IMR-90 (cell line): ENCODE measurements around the gene SCN10A. TPM values are rescaled to one million over a fixed set of nuclear protein-coding genes. Genes with fewer than 3 reads are reported as not detected.

Experiments used
- ATAC-seq: fragments of 200-7000 bp; cut with Tn5 transposase; 2 replicates; pipeline ENCODE4 v1.9.1; 2020; ENCODE audit warnings: low read depth, mild to moderate bottlenecking, moderate library complexity
- BruUV-seq: library from RNA; stranded (reverse); fragments of 400-500 nt; replicated peaks from 2 replicates; lab custom pipeline; 2021; lab: Mats Ljungman, UMichigan
- CTCF ChIA-PET: fragments of 300-600 bp; formaldehyde crosslinking; extraction: SDS; loops from one replicate; lab custom pipeline; 2021; ENCODE audit warnings: antibody characterized with exemption; lab: Yijun Ruan, JAX
- POLR2A ChIA-PET: fragments of 300-600 bp; sonication (Branson Sonifier 250); formaldehyde crosslinking; loops from one replicate; lab custom pipeline; 2022; ENCODE audit warnings: antibody characterized with exemption; ENCODE audit not compliant: unreplicated experiment; lab: Charles Lee
- DNase-seq: peaks from one replicate; pipeline ENCODE4 v3.0.0; 2013
- H2AFZ ChIP-seq: replicated peaks from 2 replicates; pipeline ENCODE3; 2013; ENCODE audit warnings: low read length, mild to moderate bottlenecking; ENCODE audit not compliant: poor library complexity
- H2AK5ac ChIP-seq: 2 replicates; pipeline ENCODE4 v1.6.1; 2013; ENCODE audit warnings: low read depth, low read length, inconsistent platforms
- H2AK9ac ChIP-seq: replicated peaks from 2 replicates; pipeline ENCODE3; 2013; ENCODE audit warnings: mild to moderate bottlenecking, low read depth, low read length, moderate library complexity; ENCODE audit not compliant: poor library complexity
- H2BK120ac ChIP-seq: 2 replicates; pipeline ENCODE4 v1.6.1; 2013; ENCODE audit warnings: low read depth, low read length, inconsistent platforms
- H2BK15ac ChIP-seq: 3 replicates; pipeline ENCODE4 v1.6.1; 2013; ENCODE audit warnings: low read depth, low read length, inconsistent platforms
- H2BK20ac ChIP-seq: 2 replicates; pipeline ENCODE4 v1.6.1; 2013; ENCODE audit warnings: low read depth, mild to moderate bottlenecking, inconsistent platforms, low read length, moderate library complexity
- H2BK5ac ChIP-seq: 2 replicates; pipeline ENCODE4 v1.6.1; 2013; ENCODE audit warnings: mild to moderate bottlenecking, low read depth, low read length, inconsistent platforms; ENCODE audit not compliant: poor library complexity, severe bottlenecking
- H3K14ac ChIP-seq: replicated peaks from 2 replicates; pipeline ENCODE4 v1.6.1; 2013; ENCODE audit warnings: low read depth, low read length, inconsistent platforms
- H3K18ac ChIP-seq: 2 replicates; pipeline ENCODE4 v1.6.1; 2013; ENCODE audit warnings: low read depth, low read length, control low read depth
- H3K23ac ChIP-seq: 2 replicates; pipeline ENCODE4 v1.6.1; 2013; ENCODE audit warnings: low read depth, low read length, inconsistent platforms
- H3K27ac ChIP-seq: 2 replicates; pipeline ENCODE4 v1.5.1; 2013; ENCODE audit warnings: mild to moderate bottlenecking, control low read depth, low read length; ENCODE audit not compliant: insufficient read depth
- H3K27me3 ChIP-seq: 2 replicates; pipeline ENCODE4 v1.6.1; 2013; ENCODE audit warnings: low read length; ENCODE audit not compliant: control insufficient read depth, insufficient read depth
- H3K36me3 ChIP-seq: 2 replicates; pipeline ENCODE4 v1.6.1; 2013; ENCODE audit warnings: low read length, mixed read lengths; ENCODE audit not compliant: control insufficient read depth, insufficient read depth
- H3K4ac ChIP-seq: 2 replicates; pipeline ENCODE4 v1.6.1; 2013; ENCODE audit warnings: low read depth, low read length, inconsistent platforms
- H3K4me1 ChIP-seq: 2 replicates; pipeline ENCODE4 v1.6.1; 2013; ENCODE audit warnings: low read length, mixed read lengths; ENCODE audit not compliant: control insufficient read depth, insufficient read depth
- H3K4me2 ChIP-seq: 2 replicates; pipeline ENCODE4 v1.6.1; 2013; ENCODE audit warnings: low read depth, mild to moderate bottlenecking, control low read depth, low read length, moderate library complexity
- H3K4me3 ChIP-seq: 2 replicates; pipeline ENCODE4 v1.5.1; 2013; ENCODE audit warnings: low read depth, mild to moderate bottlenecking, control low read depth, low read length, moderate library complexity; ENCODE audit not compliant: insufficient read depth
- H3K56ac ChIP-seq: 2 replicates; pipeline ENCODE4 v1.6.1; 2013; ENCODE audit warnings: low read length, inconsistent platforms; ENCODE audit not compliant: insufficient read depth; ENCODE audit errors: extremely low read depth
- H3K79me1 ChIP-seq, 2 experiments: 2 replicates each; pipeline ENCODE4 v1.6.1; 2013; ENCODE audit warnings: low read length in 2 of 2, inconsistent platforms in 1 of 2, low read depth in 1 of 2
- H3K9ac ChIP-seq: 2 replicates; pipeline ENCODE4 v1.6.1; 2013; ENCODE audit warnings: low read depth, low read length, control low read depth
- H3K9me1 ChIP-seq: 2 replicates; pipeline ENCODE4 v1.6.1; 2013; ENCODE audit warnings: low read length, inconsistent platforms; ENCODE audit not compliant: insufficient read depth
- H3K9me3 ChIP-seq: 2 replicates; pipeline ENCODE4 v1.6.1; 2013; ENCODE audit warnings: low read length; ENCODE audit not compliant: control insufficient read depth, insufficient read depth
- H4K20me1 ChIP-seq: 2 replicates; pipeline ENCODE4 v1.6.1; 2013; ENCODE audit warnings: low read length, inconsistent platforms; ENCODE audit not compliant: insufficient read depth
- H4K5ac ChIP-seq: 2 replicates; pipeline ENCODE4 v1.6.1; 2013; ENCODE audit warnings: mild to moderate bottlenecking, low read depth, low read length, control low read depth
- H4K8ac ChIP-seq, 2 experiments: 2 replicates each; pipeline ENCODE4 v1.6.1; 2013; ENCODE audit warnings: low read depth in 2 of 2, low read length in 2 of 2, control low read depth in 1 of 2, inconsistent platforms in 1 of 2
- H4K91ac ChIP-seq: 2 replicates; pipeline ENCODE4 v1.6.1; 2013; ENCODE audit warnings: low read depth, low read length, inconsistent platforms; ENCODE audit not compliant: insufficient read depth
- BHLHE40 ChIP-seq: fragments of 150-350 bp; IDR thresholded peaks from 2 replicates; pipeline ENCODE4 v1.6.1; 2016; ENCODE audit warnings: mild to moderate bottlenecking, low read depth, low read length
- ELK1 ChIP-seq: fragments of 150-350 bp; IDR thresholded peaks from 2 replicates; pipeline ENCODE4 v1.6.1; 2016; ENCODE audit warnings: low read depth, mild to moderate bottlenecking, low read length, moderate library complexity, borderline replicate concordance
- MAZ ChIP-seq: IDR thresholded peaks from 2 replicates; pipeline ENCODE4 v1.6.1; 2012; ENCODE audit warnings: low read depth, mild to moderate bottlenecking, low read length, improper control_type of control experiment, moderate library complexity, borderline replicate concordance
- MXI1 ChIP-seq: IDR thresholded peaks from 2 replicates; pipeline ENCODE4 v1.6.1; 2012; ENCODE audit warnings: low read depth, mild to moderate bottlenecking, low read length, moderate library complexity, borderline replicate concordance
- USF2 ChIP-seq: fragments of 150-350 bp; IDR thresholded peaks from 2 replicates; pipeline ENCODE4 v1.6.1; 2017; ENCODE audit warnings: mild to moderate bottlenecking, antibody characterized with exemption, low read length, low read depth
- WGBS, 2 experiments: methylation state at CpG; one replicate each; pipeline versions ENCODE4 v1.1.5 to v1.1.7; 2013; ENCODE audit warnings: missing lambda C conversion rate in 2 of 2; ENCODE audit not compliant: insufficient read length in 1 of 2; ENCODE audit errors: extremely low coverage in 2 of 2; 5-methylcytosine and 5-hydroxymethylcytosine counted together
- dilution Hi-C: fragments of 300-500 bp; cut with HindIII; formaldehyde crosslinking; loops from one replicate; pipeline ENCODE4 v1.14.3; 2018; ENCODE audit warnings: low sequenced_read_pairs; ENCODE audit not compliant: unreplicated experiment
- in situ Hi-C: fragments of 300-500 bp; cut with MboI; formaldehyde crosslinking; loops from 3 replicates; pipeline ENCODE4 v1.14.3; 2019; ENCODE audit warnings: low sequenced_read_pairs, inconsistent platforms, mixed read lengths
- intact Hi-C: fragments of 100-400 bp; cut with micrococcal nuclease; formaldehyde crosslinking; loops from 2 replicates; pipeline ENCODE4 v1.10.0; 2022
- polyA plus RNA-seq, 3 experiments: library from polyadenylated mRNA; depleted of rRNA; stranded (reverse); fragments of >200 nt; gene quantifications; 2 replicates each; pipeline ENCODE4 v1.2.3, GENCODE V29; 2012; ENCODE audit warnings: low replicate concordance in 1 of 3
- total RNA-seq: library from RNA; depleted of rRNA; stranded (reverse); fragments of >200 nt; gene quantifications from 2 replicates; pipeline ENCODE4 v1.2.3, GENCODE V29; 2012

The SCN10A gene
- total and polyA plus RNA-seq, 2 of the 4 experiments (the other 2 are of a cell fraction), result not detected

GRCh38 chr3:38649500-38650247 lies 166.3 kb downstream of the SCN10A start, which contains the start of gene SCN5A:
Gene SCN5A, minus strand, starts transcription at chr3:38649687. Its CDS starts 16,380 bp downstream, at chr3:38633307.
- H4K8ac ChIP-seq, result no peak within 1 kb of the TSS
- peak within 1 kb of the TSS; percentile 20; the same call in 1 of the 2 replicates for H3K14ac ChIP-seq
- peak within 1 kb of the TSS; percentile 33; the same call in 1 of the 3 replicates for H2BK15ac ChIP-seq
- H3K4me1 ChIP-seq, result peaks cover 3% of the 10 kb centered on the region
- H2AK9ac ChIP-seq, result peak within 1 kb of the TSS; percentile 92
- BruUV-seq, result no TSS peak
- no peak within 1 kb of the TSS for H3K18ac ChIP-seq
- no peak within 1 kb of the TSS for H4K5ac ChIP-seq
- H3K79me1 ChIP-seq, result peaks cover 0 to 11% of the 10 kb centered on the region in 2 experiments; a peak in 2 of 4 replicates
- H3K4me3 ChIP-seq, result peak within 1 kb of the TSS; percentile 63
- H2BK20ac ChIP-seq, result no peak within 1 kb of the TSS
- peak within 1 kb of the TSS; percentile 49 for H3K9ac ChIP-seq
- no peak within 1 kb of the TSS for H2BK120ac ChIP-seq
- in situ Hi-C loops, result loop anchor here (5.0 kb wide), 1 partner anchor 112 kb away; no protein-coding TSS in a partner anchor
- no peaks in the 10 kb centered on the region for H3K36me3 ChIP-seq
- H3K4me2 ChIP-seq, result peak within 1 kb of the TSS; percentile 94
- peak within 1 kb of the TSS; percentile 11; the same call in 1 of the 2 replicates for H3K56ac ChIP-seq
- H3K27me3 ChIP-seq, result peaks cover 11% of the 10 kb centered on the region
- DNase-seq (no peak), ATAC-seq (peak; percentile 91)
- no peaks in the 10 kb centered on the region for H3K9me3 ChIP-seq
- H4K91ac ChIP-seq, result no peak within 1 kb of the TSS
- no peaks in the 10 kb centered on the region; the same call in 1 of the 2 replicates for H3K9me1 ChIP-seq
- H2BK5ac ChIP-seq, result no peak within 1 kb of the TSS
- H3K23ac ChIP-seq, result peak within 1 kb of the TSS; percentile 57; the same call in 1 of the 2 replicates
- intact Hi-C loops, result loop anchor here (5.0 to 10.0 kb wide), 2 partner anchors 295 to 348 kb away; no protein-coding TSS in a partner anchor
- H2AK5ac ChIP-seq, result peak within 1 kb of the TSS; percentile 67; the same call in 1 of the 2 replicates
- peak within 1 kb of the TSS; percentile 16; the same call in 1 of the 2 replicates for H3K4ac ChIP-seq
- dilution Hi-C loops, result no loop called here
- no peak within 1 kb of the TSS for H3K27ac ChIP-seq
- ChIA-PET CTCF (no interaction called here), POLR2A (no interaction called here)
- WGBS, 2 experiments, result 6% methylated on average over 34 of the region's 76 CpGs; no CpG with 5 or more reads in 1 of the 2 experiments
- TF ChIP-seq USF2, result peak; percentile 36; the same call in 1 of the 2 replicates
- no peak for TF ChIP-seq MAZ
- 0 out of 2 replicates have a peak, but pooled peaks have one; percentile 5 for TF ChIP-seq BHLHE40
- TF ChIP-seq ELK1, result no peak
- TF ChIP-seq MXI1, result peak; percentile 58; the same call in 1 of the 2 replicates
- peak within 1 kb of the TSS; percentile 91 for H2AFZ ChIP-seq
- no peaks in the 10 kb centered on the region for H4K20me1 ChIP-seq
